ENCODE data around the gene RIMS3. TPM values are rescaled to one million over a fixed set of nuclear protein-coding genes. Genes with fewer than 3 reads are reported as not detected.
"Not testable (repeated sequence)": the region's sequence is repeated elsewhere in the genome, so short reads cannot be mapped to it uniquely, and the experiment has no call there.

RIMS3 gene
- total RNA-seq, 1 donor from 2014 or later: 26.0 TPM

DNA sequence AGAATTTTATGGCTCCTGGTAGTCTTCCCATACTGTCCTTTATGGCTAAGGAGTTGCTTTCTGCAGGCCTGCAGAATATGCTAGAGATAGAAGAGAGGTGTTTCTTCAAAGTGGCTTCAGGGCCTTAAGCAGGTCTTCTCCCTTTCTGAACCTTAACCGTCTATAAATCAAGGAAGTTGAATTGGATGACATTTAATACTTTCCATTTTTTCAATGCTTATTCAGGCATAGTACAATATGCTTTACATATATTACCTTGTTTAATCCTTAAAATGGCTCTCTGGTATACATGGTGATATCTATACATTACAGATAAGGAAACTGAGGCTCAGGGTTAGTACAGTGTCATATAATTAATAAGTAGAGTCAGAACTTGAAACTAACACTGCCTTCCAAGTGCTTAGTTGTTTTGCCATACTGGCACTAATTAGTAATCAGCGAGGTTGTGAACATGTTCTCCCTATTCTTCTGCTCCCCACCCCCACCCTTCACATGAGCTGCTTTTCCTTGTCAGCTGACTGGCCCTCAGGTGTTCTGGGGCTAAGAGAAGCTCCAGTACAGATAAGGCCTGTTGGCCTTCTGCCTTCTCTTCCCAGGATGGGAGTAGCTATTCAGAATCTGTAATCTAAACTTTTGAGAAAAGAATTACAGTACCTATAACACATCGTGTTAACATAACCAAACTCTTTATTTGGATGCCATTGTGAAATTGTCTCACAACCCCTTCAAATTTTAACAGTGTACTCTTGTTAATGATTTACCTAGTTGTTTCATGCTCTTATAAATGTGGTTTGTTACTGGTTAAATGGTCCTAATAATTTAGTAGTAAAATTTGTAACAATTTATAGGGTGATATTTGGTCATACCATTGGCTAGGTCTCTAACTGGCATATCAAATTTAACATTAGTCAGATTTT lies 39.6 kb upstream of the RIMS3 start:
- Mint-ChIP-seq H3K4me3 (ENCODE audit: unreplicated experiment) (no peak overlapping the region), H3K4me1 (ENCODE audit: low read depth) (peaks cover 32% of the 10 kb centered on the region), H3K27me3 (ENCODE audit: low read depth) (no peaks in the 10 kb centered on the region), H3K36me3 (ENCODE audit: low read depth) (no peaks in the 10 kb centered on the region), H3K27ac (ENCODE audit: unreplicated experiment) (no peak overlapping the region), H3K9me3 (ENCODE audit: low read depth) (no peaks in the 10 kb centered on the region)
- TF ChIP-seq, protein P1, sequence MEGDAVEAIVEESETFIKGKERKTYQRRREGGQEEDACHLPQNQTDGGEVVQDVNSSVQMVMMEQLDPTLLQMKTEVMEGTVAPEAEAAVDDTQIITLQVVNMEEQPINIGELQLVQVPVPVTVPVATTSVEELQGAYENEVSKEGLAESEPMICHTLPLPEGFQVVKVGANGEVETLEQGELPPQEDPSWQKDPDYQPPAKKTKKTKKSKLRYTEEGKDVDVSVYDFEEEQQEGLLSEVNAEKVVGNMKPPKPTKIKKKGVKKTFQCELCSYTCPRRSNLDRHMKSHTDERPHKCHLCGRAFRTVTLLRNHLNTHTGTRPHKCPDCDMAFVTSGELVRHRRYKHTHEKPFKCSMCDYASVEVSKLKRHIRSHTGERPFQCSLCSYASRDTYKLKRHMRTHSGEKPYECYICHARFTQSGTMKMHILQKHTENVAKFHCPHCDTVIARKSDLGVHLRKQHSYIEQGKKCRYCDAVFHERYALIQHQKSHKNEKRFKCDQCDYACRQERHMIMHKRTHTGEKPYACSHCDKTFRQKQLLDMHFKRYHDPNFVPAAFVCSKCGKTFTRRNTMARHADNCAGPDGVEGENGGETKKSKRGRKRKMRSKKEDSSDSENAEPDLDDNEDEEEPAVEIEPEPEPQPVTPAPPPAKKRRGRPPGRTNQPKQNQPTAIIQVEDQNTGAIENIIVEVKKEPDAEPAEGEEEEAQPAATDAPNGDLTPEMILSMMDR (IDR thresholded peaks at IDR 0.05): no peak
- DNase-seq (ENCODE audit: low spot score): no peak

DNA sequence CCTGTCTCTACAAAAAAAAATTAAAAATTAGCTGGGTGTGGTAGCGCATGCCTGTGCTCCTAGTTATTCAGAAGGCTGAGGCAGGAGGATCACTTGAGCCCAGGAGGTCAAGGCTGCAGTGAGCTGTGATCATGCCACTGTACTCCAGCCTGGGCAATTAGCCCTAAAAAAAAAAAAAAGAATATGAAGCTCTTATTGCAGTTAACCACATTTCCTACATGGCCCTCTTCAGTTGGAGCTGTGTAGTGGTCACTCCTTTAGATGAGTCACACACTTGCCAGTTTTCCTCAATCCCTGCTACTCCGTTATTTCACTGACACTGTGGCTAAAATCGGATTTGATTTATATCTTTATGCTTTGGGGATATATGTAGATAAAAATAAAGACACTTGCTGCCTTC lies 37.8 kb upstream of the RIMS3 start:
- H3K27ac Mint-ChIP-seq (ENCODE audit: unreplicated experiment): peak overlapping the region; percentile 65
- H3K4me1 Mint-ChIP-seq (ENCODE audit: low read depth): peaks cover 26% of the 10 kb centered on the region
- TF ChIP-seq, protein P1 (IDR thresholded peaks at IDR 0.05): peak; percentile 19
- H3K27me3 Mint-ChIP-seq (ENCODE audit: low read depth): no peaks in the 10 kb centered on the region
- no peak for DNase-seq (ENCODE audit: low spot score)
- no peaks in the 10 kb centered on the region for H3K9me3 Mint-ChIP-seq (ENCODE audit: low read depth)
- no peak overlapping the region for H3K4me3 Mint-ChIP-seq (ENCODE audit: unreplicated experiment)
- no peaks in the 10 kb centered on the region for H3K36me3 Mint-ChIP-seq (ENCODE audit: low read depth)

DNA sequence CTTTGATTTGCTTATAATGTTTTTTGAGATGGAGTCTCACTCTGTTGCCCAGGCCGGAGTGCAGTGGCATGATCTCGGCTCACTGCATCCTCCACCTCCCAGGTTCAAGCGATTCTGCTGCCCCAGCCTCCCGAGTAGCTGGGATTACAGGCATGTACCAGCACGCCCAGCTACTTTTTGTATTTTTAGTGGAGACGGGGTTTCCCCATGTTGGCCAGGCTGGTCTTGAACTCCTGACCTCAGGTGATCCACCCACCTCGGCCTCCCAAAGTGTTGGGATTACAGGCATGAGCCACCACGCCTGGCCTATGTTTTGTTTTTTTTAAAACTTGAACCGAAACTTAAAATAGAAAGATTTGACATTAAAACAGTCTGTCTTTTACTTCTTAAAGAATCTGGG lies 37.3 kb upstream of the RIMS3 start:
- H3K36me3 Mint-ChIP-seq (ENCODE audit: low read depth); DNase-seq (ENCODE audit: low spot score); H3K27me3 Mint-ChIP-seq (ENCODE audit: low read depth); H3K27ac Mint-ChIP-seq (ENCODE audit: unreplicated experiment); H3K4me3 Mint-ChIP-seq (ENCODE audit: unreplicated experiment); H3K9me3 Mint-ChIP-seq (ENCODE audit: low read depth): not testable (repeated sequence)
- H3K4me1 Mint-ChIP-seq (ENCODE audit: low read depth): peaks cover 23% of the 10 kb centered on the region

DNA sequence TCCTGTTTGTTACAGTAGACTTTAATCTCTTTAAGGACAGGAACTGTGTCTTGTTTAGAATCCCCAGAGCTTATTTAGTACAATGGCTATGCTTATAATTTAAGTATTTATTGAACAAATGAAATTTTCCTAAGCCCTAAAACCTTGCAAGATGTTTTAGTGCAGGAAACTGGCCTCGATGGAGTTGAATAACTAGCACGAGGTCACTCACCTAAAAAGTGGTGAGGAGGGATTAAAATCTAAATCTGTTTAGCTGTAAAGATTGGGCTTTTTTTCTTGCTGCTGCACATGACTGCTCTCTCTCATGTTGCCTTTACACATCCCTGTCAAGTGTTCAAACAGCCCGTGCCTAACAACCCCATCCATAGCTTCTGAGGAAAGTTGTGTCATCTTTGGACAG lies 36.2 kb upstream of the RIMS3 start:
- Mint-ChIP-seq H3K4me1 (ENCODE audit: low read depth) (peaks cover 23% of the 10 kb centered on the region), H3K27me3 (ENCODE audit: low read depth) (no peaks in the 10 kb centered on the region), H3K27ac (ENCODE audit: unreplicated experiment) (no peak overlapping the region), H3K9me3 (ENCODE audit: low read depth) (no peaks in the 10 kb centered on the region), H3K4me3 (ENCODE audit: unreplicated experiment) (no peak overlapping the region), H3K36me3 (ENCODE audit: low read depth) (no peaks in the 10 kb centered on the region)
- no peak for DNase-seq (ENCODE audit: low spot score)
- TF ChIP-seq, protein P1 (IDR thresholded peaks at IDR 0.05): no peak

DNA sequence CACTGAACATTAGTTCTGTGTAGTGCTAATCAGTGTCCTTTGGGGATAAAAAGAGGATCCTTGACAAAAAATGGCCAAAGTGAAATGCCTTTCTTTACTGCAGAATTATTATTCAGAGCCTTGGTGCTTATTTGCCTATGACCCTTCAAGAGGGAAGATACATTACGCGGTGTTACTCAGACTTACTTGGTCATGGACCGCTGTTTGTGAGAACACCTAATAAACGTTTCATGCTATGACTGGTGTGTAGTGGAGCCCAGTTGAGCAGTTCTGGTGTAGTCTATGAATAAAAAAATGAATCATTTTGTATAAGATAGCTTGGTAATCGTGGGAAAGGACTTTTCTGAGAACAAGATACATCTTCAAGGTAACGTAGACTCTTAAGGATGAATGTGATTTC lies 34.3 kb upstream of the RIMS3 start:
- no peak overlapping the region for H3K27ac Mint-ChIP-seq (ENCODE audit: unreplicated experiment)

More for the DNA sequence above, 34.3 kb upstream of the RIMS3 start:
- TF ChIP-seq, protein P1 (IDR thresholded peaks at IDR 0.05): no peak
- H3K27me3 Mint-ChIP-seq (ENCODE audit: low read depth): no peaks in the 10 kb centered on the region
- H3K4me1 Mint-ChIP-seq (ENCODE audit: low read depth): peaks cover 20% of the 10 kb centered on the region
- H3K4me3 Mint-ChIP-seq (ENCODE audit: unreplicated experiment): no peak overlapping the region
- no peak for DNase-seq (ENCODE audit: low spot score)
- H3K36me3 Mint-ChIP-seq (ENCODE audit: low read depth): no peaks in the 10 kb centered on the region
- H3K9me3 Mint-ChIP-seq (ENCODE audit: low read depth): no peaks in the 10 kb centered on the region
